Nephron (organoid): Measurements from ENCODE around the gene SCN4B.

Experiments used
- H3K27ac Mint-ChIP-seq, 3 experiments: 2 replicates each; pipeline ENCODE4 v1.8.0; 2020; ENCODE audit warnings: mixed read lengths in 3 of 3, mild to moderate bottlenecking in 2 of 3, moderate library complexity in 1 of 3
- H3K27me3 Mint-ChIP-seq: 2 replicates; pipeline ENCODE4 v1.8.0; 2021; ENCODE audit warnings: low read depth, mild to moderate bottlenecking, moderate library complexity, mixed read lengths
- H3K36me3 Mint-ChIP-seq: 2 replicates; pipeline ENCODE4 v1.8.0; 2020; ENCODE audit warnings: low read depth, mixed read lengths
- H3K4me1 Mint-ChIP-seq: 2 replicates; pipeline ENCODE4 v1.8.0; 2020; ENCODE audit warnings: mixed read lengths
- H3K4me3 Mint-ChIP-seq, 3 experiments: 2 replicates each; pipeline ENCODE4 v1.8.0; 2020; ENCODE audit warnings: mild to moderate bottlenecking in 3 of 3, mixed read lengths in 3 of 3, moderate library complexity in 2 of 3
- H3K9me3 Mint-ChIP-seq: 2 replicates; pipeline ENCODE4 v1.8.0; 2020; ENCODE audit warnings: mixed read lengths
- TF ChIP-seq, protein P1 (sequence below), 3 experiments: fragments of 200-600 bp; sonication (generic); IDR thresholded peaks; one replicate each; pipeline ENCODE4 v1.5.0; 2021; ENCODE audit warnings: antibody characterized with exemption in 3 of 3; ENCODE audit not compliant: unreplicated experiment in 3 of 3

Gene SCN4B

DNA sequence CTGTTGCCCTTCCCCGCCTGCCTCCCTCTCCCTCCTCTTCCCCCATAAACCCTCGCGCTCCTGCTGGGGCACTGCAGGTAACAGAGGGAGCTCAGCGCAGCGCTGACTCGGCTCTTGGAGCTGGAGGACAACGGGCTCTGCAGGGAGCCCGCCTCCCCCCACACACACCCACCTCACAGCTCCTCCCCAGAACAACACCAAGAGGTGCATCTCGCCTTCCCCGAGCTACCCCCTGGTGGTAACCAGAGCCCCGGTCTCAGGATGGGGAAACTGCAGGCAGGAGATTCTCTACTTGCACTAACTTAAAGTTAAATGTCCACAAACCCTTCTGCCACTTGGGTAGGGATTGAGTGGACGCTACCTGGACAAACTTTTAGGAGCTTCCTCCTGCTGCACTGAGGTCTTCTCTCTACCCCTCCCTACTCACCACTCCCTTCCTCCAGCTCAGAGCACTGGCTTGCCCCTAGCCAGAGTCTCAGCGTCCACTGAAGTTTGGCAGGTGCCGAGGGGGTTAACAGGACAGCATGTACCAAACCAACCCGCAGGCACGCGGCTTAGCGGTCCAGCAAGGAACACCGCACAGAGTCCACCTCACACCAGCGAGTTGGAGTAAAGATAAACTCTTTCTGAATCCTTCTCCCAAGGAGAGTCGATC lies 4.0 kb upstream of the SCN4B start:
- H3K36me3 Mint-ChIP-seq, result no peaks in the 10 kb centered on the region
- TF ChIP-seq, protein P1, sequence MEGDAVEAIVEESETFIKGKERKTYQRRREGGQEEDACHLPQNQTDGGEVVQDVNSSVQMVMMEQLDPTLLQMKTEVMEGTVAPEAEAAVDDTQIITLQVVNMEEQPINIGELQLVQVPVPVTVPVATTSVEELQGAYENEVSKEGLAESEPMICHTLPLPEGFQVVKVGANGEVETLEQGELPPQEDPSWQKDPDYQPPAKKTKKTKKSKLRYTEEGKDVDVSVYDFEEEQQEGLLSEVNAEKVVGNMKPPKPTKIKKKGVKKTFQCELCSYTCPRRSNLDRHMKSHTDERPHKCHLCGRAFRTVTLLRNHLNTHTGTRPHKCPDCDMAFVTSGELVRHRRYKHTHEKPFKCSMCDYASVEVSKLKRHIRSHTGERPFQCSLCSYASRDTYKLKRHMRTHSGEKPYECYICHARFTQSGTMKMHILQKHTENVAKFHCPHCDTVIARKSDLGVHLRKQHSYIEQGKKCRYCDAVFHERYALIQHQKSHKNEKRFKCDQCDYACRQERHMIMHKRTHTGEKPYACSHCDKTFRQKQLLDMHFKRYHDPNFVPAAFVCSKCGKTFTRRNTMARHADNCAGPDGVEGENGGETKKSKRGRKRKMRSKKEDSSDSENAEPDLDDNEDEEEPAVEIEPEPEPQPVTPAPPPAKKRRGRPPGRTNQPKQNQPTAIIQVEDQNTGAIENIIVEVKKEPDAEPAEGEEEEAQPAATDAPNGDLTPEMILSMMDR (IDR thresholded peaks at IDR 0.05; ENCODE audit: unreplicated experiment in 3 of 3), result no peak
- no peak overlapping the region for H3K27ac Mint-ChIP-seq
- peak overlapping the region in 2 of 3 experiments; percentile 42 to 53 for H3K4me3 Mint-ChIP-seq
- peaks cover 14% of the 10 kb centered on the region for H3K4me1 Mint-ChIP-seq
- peaks cover 97% of the 10 kb centered on the region for H3K27me3 Mint-ChIP-seq
- H3K9me3 Mint-ChIP-seq, result no peaks in the 10 kb centered on the region

DNA sequence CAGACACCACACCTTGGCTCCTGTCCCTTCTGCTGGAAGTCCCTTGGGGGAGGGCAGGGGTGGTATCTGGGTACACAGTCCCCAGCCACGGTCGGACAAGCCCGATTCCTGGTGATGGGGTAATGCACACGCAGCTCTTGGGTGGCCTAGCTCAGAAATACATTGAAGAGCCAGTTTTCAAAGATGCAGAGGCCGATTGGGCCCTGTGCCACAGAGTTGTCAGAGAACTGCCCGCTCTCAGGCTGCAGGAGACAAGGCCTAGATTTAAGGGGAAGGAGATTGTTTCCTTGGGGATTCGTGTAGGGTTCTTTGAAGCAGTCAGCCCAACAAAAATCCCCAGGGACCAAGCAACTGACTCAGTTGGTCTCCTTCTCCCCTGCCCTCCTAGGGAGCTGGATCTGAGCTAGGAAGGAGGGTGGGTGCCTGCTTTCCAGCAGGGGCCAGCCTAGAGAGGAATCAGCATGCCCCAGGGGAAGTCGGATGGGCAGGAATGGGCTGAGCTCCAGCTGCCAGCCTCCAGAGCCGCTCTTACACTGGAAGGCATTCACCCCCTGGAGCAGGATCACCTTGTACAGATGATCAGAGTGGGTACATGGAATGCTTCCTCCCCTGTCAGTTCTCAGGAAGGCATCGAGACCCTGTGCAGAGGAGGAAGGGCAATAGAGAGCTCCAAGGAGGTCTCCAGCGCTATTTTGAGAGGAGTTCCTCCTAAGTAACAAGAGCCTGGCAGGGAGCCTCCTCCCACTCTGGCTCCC lies 3.3 kb upstream of the SCN4B start:
- no peaks in the 10 kb centered on the region for H3K36me3 Mint-ChIP-seq
- H3K27ac Mint-ChIP-seq, result peak overlapping the region in 1 of 3 experiments; percentile 60
- H3K9me3 Mint-ChIP-seq, result no peaks in the 10 kb centered on the region
- peaks cover 97% of the 10 kb centered on the region for H3K27me3 Mint-ChIP-seq
- peak overlapping the region in 2 of 3 experiments; percentile 21 to 32 for H3K4me3 Mint-ChIP-seq
- TF ChIP-seq, protein P1 (IDR thresholded peaks at IDR 0.05; ENCODE audit: unreplicated experiment in 3 of 3), result no peak
- peaks cover 20% of the 10 kb centered on the region for H3K4me1 Mint-ChIP-seq

DNA sequence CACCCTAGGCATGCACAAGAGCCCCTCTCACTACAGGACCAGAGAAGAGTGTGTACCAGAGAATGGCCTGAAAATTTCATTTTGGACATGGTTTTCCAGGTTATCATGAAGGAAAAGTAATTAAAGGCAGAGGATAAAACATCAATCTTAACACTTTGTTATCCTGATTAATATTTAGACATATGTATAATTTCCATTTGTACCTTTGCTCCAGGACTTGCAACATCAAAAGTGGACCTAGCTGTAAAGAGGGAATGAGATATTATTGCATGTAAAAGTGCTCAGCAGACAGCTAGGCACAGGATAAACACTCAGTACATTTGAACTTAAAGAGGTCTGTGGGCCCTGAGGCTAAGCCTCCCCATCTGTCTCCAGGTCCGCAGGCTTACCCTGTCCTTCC lies 2.0 kb upstream of the SCN4B start:
- H3K27me3 Mint-ChIP-seq, result peaks cover 99% of the 10 kb centered on the region
- no peaks in the 10 kb centered on the region for H3K36me3 Mint-ChIP-seq
- H3K4me1 Mint-ChIP-seq, result peaks cover 20% of the 10 kb centered on the region
- TF ChIP-seq, protein P1 (IDR thresholded peaks at IDR 0.05; ENCODE audit: unreplicated experiment in 3 of 3), result no peak
- no peak overlapping the region for H3K27ac Mint-ChIP-seq
- no peaks in the 10 kb centered on the region for H3K9me3 Mint-ChIP-seq
- peak overlapping the region; percentile 80 to 84 (median 82) for H3K4me3 Mint-ChIP-seq

DNA sequence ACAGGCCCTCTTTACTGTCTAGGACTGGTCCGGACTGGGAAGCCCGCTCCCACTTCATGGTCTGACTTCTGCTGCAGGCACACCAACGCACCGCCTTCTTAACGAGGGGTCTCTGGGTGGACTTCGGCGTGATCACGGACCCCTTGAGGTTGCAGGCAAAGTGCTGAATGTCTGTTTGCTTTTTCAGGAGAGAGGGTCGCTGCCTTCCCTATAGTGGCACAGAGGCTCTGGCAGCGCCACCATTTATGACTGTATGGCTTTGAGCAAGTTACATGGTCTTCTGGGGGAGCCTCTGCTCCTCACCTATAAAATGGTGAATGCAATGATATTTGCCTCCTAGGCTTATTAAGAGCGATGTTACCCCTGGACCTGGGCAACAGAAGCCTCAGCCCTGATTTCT lies 1.4 kb upstream of the SCN4B start:
- Mint-ChIP-seq H3K4me1 (peaks cover 22% of the 10 kb centered on the region), H3K9me3 (no peaks in the 10 kb centered on the region), H3K27ac (no peak overlapping the region), H3K36me3 (no peaks in the 10 kb centered on the region), H3K27me3 (peaks cover 97% of the 10 kb centered on the region), H3K4me3 (peak overlapping the region; percentile 80 to 84 (median 82))
- TF ChIP-seq, protein P1 (IDR thresholded peaks at IDR 0.05; ENCODE audit: unreplicated experiment in 3 of 3), result no peak

DNA sequence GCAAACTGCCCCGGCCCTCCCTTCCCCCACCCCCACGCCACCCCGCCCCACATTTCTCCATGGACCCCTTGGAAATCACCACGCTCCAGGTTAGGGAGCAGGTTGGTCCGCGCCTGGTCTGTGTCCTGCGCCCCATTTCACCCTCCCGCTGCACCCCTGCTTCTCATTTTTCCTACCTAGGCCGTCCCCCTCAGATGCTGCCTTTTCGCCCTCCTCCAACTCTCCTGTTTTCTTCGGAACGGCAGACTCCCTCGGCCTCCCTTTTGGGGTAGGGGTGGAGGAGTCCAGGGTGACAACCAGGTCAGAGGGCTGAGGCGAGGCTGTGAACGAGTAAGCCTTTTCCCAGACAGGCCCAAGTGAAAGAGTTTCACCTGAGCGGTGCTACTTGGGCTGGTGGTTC lies 893 bp upstream of the SCN4B start:
- Mint-ChIP-seq H3K36me3 (no peaks in the 10 kb centered on the region), H3K9me3 (no peaks in the 10 kb centered on the region), H3K4me1 (peaks cover 26% of the 10 kb centered on the region), H3K4me3 (peak overlapping the region; percentile 80 to 84 (median 82)), H3K27me3 (peaks cover 97% of the 10 kb centered on the region), H3K27ac (no peak overlapping the region)
- TF ChIP-seq, protein P1 (IDR thresholded peaks at IDR 0.05; ENCODE audit: unreplicated experiment in 3 of 3), result no peak
